Caco-2 (cell line): Measurements from ENCODE around the gene PCED1A. TPM values are rescaled to one million over a fixed set of nuclear protein-coding genes. Genes with fewer than 3 reads are reported as not detected.

Experiments used
- BruUV-seq: library from RNA; stranded (reverse); fragments of 400-500 nt; replicated peaks from 2 replicates; lab custom pipeline; 2021; lab: Mats Ljungman, UMichigan
- CTCF ChIA-PET: fragments of 300-600 bp; sonication (Branson Sonifier 250); formaldehyde crosslinking; loops from one replicate; lab custom pipeline; 2022; ENCODE audit warnings: antibody characterized with exemption; lab: Charles Lee
- POLR2A ChIA-PET: fragments of 300-600 bp; sonication (Branson Sonifier 250); formaldehyde crosslinking; loops from one replicate; lab custom pipeline; 2022; ENCODE audit warnings: antibody characterized with exemption; lab: Charles Lee
- DNase-seq, 2 experiments: peaks; one replicate each; pipeline versions ENCODE4 v3.0.0 to v3.0.0-alpha.2; 2020 to 2022
- H3K27me3 ChIP-seq: replicated peaks from 2 replicates; pipeline ENCODE4 v1.6.0; 2011; ENCODE audit warnings: low read length; ENCODE audit not compliant: control insufficient read depth, insufficient read depth
- H3K36me3 ChIP-seq: 2 replicates; pipeline ENCODE4 v1.5.1; 2011; ENCODE audit warnings: low read length; ENCODE audit not compliant: control insufficient read depth, insufficient read depth
- H3K4me1 ChIP-seq: fragments of 250-450 bp; sonication (Bioruptor Pico); 2 replicates; pipeline ENCODE4 v1.5.1; 2020; ENCODE audit warnings: mild to moderate bottlenecking
- H3K4me3 ChIP-seq: 2 replicates; pipeline ENCODE4 v1.5.1; 2011; ENCODE audit warnings: low read depth, mild to moderate bottlenecking, control low read depth, low read length
- H3K9me3 ChIP-seq: fragments of 250-450 bp; sonication (Bioruptor Pico); 2 replicates; pipeline ENCODE4 v1.5.1; 2020; ENCODE audit warnings: mild to moderate bottlenecking, moderate library complexity
- H3K27ac Mint-ChIP-seq: one replicate; pipeline ENCODE4 v1.8.0; 2022; ENCODE audit warnings: mixed read lengths; ENCODE audit not compliant: unreplicated experiment
- H3K27me3 Mint-ChIP-seq: one replicate; pipeline ENCODE4 v1.8.0; 2022; ENCODE audit warnings: mixed read lengths; ENCODE audit not compliant: insufficient read depth, unreplicated experiment
- H3K36me3 Mint-ChIP-seq: one replicate; pipeline ENCODE4 v1.8.0; 2022; ENCODE audit warnings: mild to moderate bottlenecking, mixed read lengths; ENCODE audit not compliant: insufficient read depth, unreplicated experiment
- H3K4me1 Mint-ChIP-seq: one replicate; pipeline ENCODE4 v1.8.0; 2022; ENCODE audit warnings: low read depth, mixed read lengths; ENCODE audit not compliant: unreplicated experiment
- H3K4me3 Mint-ChIP-seq: one replicate; pipeline ENCODE4 v1.8.0; 2022; ENCODE audit warnings: mild to moderate bottlenecking, moderate library complexity, mixed read lengths; ENCODE audit not compliant: unreplicated experiment
- H3K9me3 Mint-ChIP-seq: one replicate; pipeline ENCODE4 v1.8.0; 2022; ENCODE audit warnings: mixed read lengths; ENCODE audit not compliant: unreplicated experiment
- CTCF ChIP-seq, 2 experiments: fragments of 200-600 bp in 1 of 2; IDR thresholded peaks; 1 replicate in 1 of 2; 2 replicates in 1 of 2; pipeline versions ENCODE4 v1.5.1 to v1.8.0; 2011 to 2022; ENCODE audit warnings: antibody characterized with exemption in 1 of 2, control low read depth in 1 of 2, inconsistent platforms in 1 of 2, low read depth in 1 of 2, low read length in 1 of 2, mild to moderate bottlenecking in 1 of 2, moderate library complexity in 1 of 2; ENCODE audit not compliant: insufficient read depth in 1 of 2, severe bottlenecking in 1 of 2, unreplicated experiment in 1 of 2
- intact Hi-C: fragments of 100-400 bp; cut with micrococcal nuclease; formaldehyde crosslinking; loops from one replicate; pipeline ENCODE4 v1.10.0; 2022; ENCODE audit not compliant: unreplicated experiment
- total RNA-seq: library from RNA; stranded (reverse); gene quantifications from 2 replicates; pipeline ENCODE4 v1.2.3, GENCODE V29; 2022

The PCED1A gene
- total RNA-seq, 1 experiment from 2014 or later = 43.9 TPM

GRCh38 chr20:2867081-2867864 is 26.8 kb upstream of the PCED1A start:
- Histone ChIP-seq H3K9me3 (no peaks in the 10 kb centered on the region), H3K4me3 (no peak overlapping the region), H3K36me3 (no peaks in the 10 kb centered on the region), H3K27me3 (no peaks in the 10 kb centered on the region), H3K4me1 (peaks cover 5% of the 10 kb centered on the region; the same call in 1 of the 2 replicates)
- intact Hi-C loops = no loop called here
- H3K9me3 Mint-ChIP-seq = no peaks in the 10 kb centered on the region
- peaks cover 6% of the 10 kb centered on the region for H3K4me1 Mint-ChIP-seq
- no peaks in the 10 kb centered on the region for H3K36me3 Mint-ChIP-seq
- BruUV-seq = no TSS peak
- H3K27ac Mint-ChIP-seq = no peak overlapping the region
- no peak overlapping the region for H3K4me3 Mint-ChIP-seq
- DNase-seq = no peak
- no peak for TF ChIP-seq CTCF (IDR thresholded peaks at IDR 0.05; ENCODE audit: insufficient read depth in 1 of 2, low read depth in 1 of 2, low read length in 1 of 2, severe bottlenecking in 1 of 2, unreplicated experiment in 1 of 2)
- H3K27me3 Mint-ChIP-seq = no peaks in the 10 kb centered on the region
- CTCF ChIA-PET = interaction anchor here (0.9 kb wide), 1 partner anchor 15 kb away, joined by 3 read pairs; no protein-coding TSS in a partner anchor
- POLR2A ChIA-PET = no interaction called here

- Mint-ChIP-seq H3K27ac (no peak overlapping the region), H3K9me3 (no peaks in the 10 kb centered on the region), H3K27me3 (no peaks in the 10 kb centered on the region), H3K36me3 (peaks cover 4% of the 10 kb centered on the region), H3K4me1 (peaks cover 6% of the 10 kb centered on the region), H3K4me3 (no peak overlapping the region)
- DNase-seq = no peak
- ChIA-PET CTCF (interaction anchor here (0.6 to 0.9 kb wide), 2 partner anchors 14 to 598 kb away, joined by 3 to 5 read pairs; no protein-coding TSS in a partner anchor), POLR2A (no interaction called here)
- no peaks in the 10 kb centered on the region for H3K36me3 ChIP-seq
- H3K4me3 ChIP-seq = no peak overlapping the region
- H3K9me3 ChIP-seq = no peaks in the 10 kb centered on the region
- intact Hi-C loops = no loop called here
- peaks cover 5% of the 10 kb centered on the region; the same call in 1 of the 2 replicates for H3K4me1 ChIP-seq
- H3K27me3 ChIP-seq = no peaks in the 10 kb centered on the region
- no peak for TF ChIP-seq CTCF (IDR thresholded peaks at IDR 0.05; ENCODE audit: insufficient read depth in 1 of 2, low read depth in 1 of 2, low read length in 1 of 2, severe bottlenecking in 1 of 2, unreplicated experiment in 1 of 2)
- BruUV-seq = no TSS peak
Measured at GRCh38 chr20:2866236-2866635, 25.8 kb upstream of the PCED1A start.

- Histone ChIP-seq H3K27me3 (no peaks in the 10 kb centered on the region), H3K4me1 (peaks cover 3% of the 10 kb centered on the region; the same call in 1 of the 2 replicates), H3K4me3 (no peak overlapping the region), H3K9me3 (no peaks in the 10 kb centered on the region), H3K36me3 (no peaks in the 10 kb centered on the region)
- TF ChIP-seq CTCF (IDR thresholded peaks at IDR 0.05; ENCODE audit: insufficient read depth in 1 of 2, low read depth in 1 of 2, low read length in 1 of 2, severe bottlenecking in 1 of 2, unreplicated experiment in 1 of 2) = no peak
- H3K4me1 Mint-ChIP-seq = peaks cover 6% of the 10 kb centered on the region
- no peak overlapping the region for H3K27ac Mint-ChIP-seq
- no TSS peak for BruUV-seq
- POLR2A ChIA-PET = interaction anchor here (0.6 kb wide), 1 partner anchor 110 kb away, joined by 5 read pairs; no protein-coding TSS in a partner anchor
- no peak overlapping the region for H3K4me3 Mint-ChIP-seq
- intact Hi-C loops = no loop called here
- peaks cover 7% of the 10 kb centered on the region for H3K36me3 Mint-ChIP-seq
- no peaks in the 10 kb centered on the region for H3K27me3 Mint-ChIP-seq
- no peaks in the 10 kb centered on the region for H3K9me3 Mint-ChIP-seq
- no peak for DNase-seq
- CTCF ChIA-PET = no interaction called here
Measured at GRCh38 chr20:2865630-2866029, 25.2 kb upstream of the PCED1A start.
